Neural progenitor cell (in vitro differentiated cells): Measurements from ENCODE around the gene PTPRN2. TPM values are rescaled to one million over a fixed set of nuclear protein-coding genes. Genes with fewer than 3 reads are reported as not detected.
A peak's percentile ranks its signal among the peaks of the same experiment; 100 is the strongest.

Experiments used
- DNase-seq: peaks from one replicate; pipeline ENCODE4 v3.0.0-alpha.2; 2016; ENCODE audit warnings: low spot score
- H2AFZ ChIP-seq: fragments of 200-600 bp; sonication (generic); replicated peaks from 2 replicates; pipeline ENCODE4 v1.6.1; 2016; ENCODE audit warnings: antibody characterized with exemption
- H3F3A ChIP-seq: fragments of 200-600 bp; sonication (generic); 2 replicates; pipeline ENCODE4 v1.6.1; 2016; ENCODE audit warnings: antibody characterized with exemption, low read depth
- H3K27ac ChIP-seq: fragments of 200-600 bp; sonication (generic); 2 replicates; pipeline ENCODE4 v1.5.1; 2016; ENCODE audit warnings: mild to moderate bottlenecking
- H3K27me3 ChIP-seq: fragments of 200-600 bp; sonication (generic); 2 replicates; pipeline ENCODE4 v1.6.1; 2016; ENCODE audit warnings: mild to moderate bottlenecking, moderate library complexity
- H3K36me3 ChIP-seq: fragments of 200-600 bp; sonication (generic); 2 replicates; pipeline ENCODE4 v1.5.1; 2016
- H3K4me1 ChIP-seq: fragments of 200-600 bp; sonication (generic); 2 replicates; pipeline ENCODE4 v1.6.1; 2016; ENCODE audit warnings: mixed run types
- H3K4me2 ChIP-seq: fragments of 200-600 bp; sonication (generic); 2 replicates; pipeline ENCODE4 v1.6.1; 2016
- H3K4me3 ChIP-seq: fragments of 200-600 bp; sonication (generic); 2 replicates; pipeline ENCODE4 v1.5.1; 2016
- H3K79me2 ChIP-seq: fragments of 200-600 bp; sonication (generic); 2 replicates; pipeline ENCODE4 v1.6.1; 2016; ENCODE audit warnings: low read depth
- H3K9ac ChIP-seq: fragments of 200-600 bp; sonication (generic); 2 replicates; pipeline ENCODE4 v1.6.1; 2016
- H3K9me3 ChIP-seq: fragments of 200-600 bp; sonication (generic); 2 replicates; pipeline ENCODE4 v1.5.1; 2016; ENCODE audit warnings: low read depth
- H4K20me1 ChIP-seq: fragments of 200-600 bp; sonication (generic); 2 replicates; pipeline ENCODE4 v1.6.1; 2016; ENCODE audit warnings: low read depth
- H3K27ac Mint-ChIP-seq: 3 replicates; pipeline ENCODE4 v1.8.0; 2021; ENCODE audit warnings: mixed read lengths
- H3K27me3 Mint-ChIP-seq: 2 replicates; pipeline ENCODE4 v1.8.0; 2022; ENCODE audit warnings: low read depth, mild to moderate bottlenecking, inconsistent platforms, moderate library complexity, mixed read lengths; ENCODE audit not compliant: insufficient read depth
- H3K36me3 Mint-ChIP-seq: 3 replicates; pipeline ENCODE4 v1.8.0; 2021; ENCODE audit warnings: mixed read lengths
- H3K4me1 Mint-ChIP-seq: 3 replicates; pipeline ENCODE4 v1.8.0; 2021; ENCODE audit warnings: mixed read lengths
- H3K4me3 Mint-ChIP-seq: 3 replicates; pipeline ENCODE4 v1.8.0; 2021; ENCODE audit warnings: mild to moderate bottlenecking, moderate library complexity, mixed read lengths
- H3K9me3 Mint-ChIP-seq: 3 replicates; pipeline ENCODE4 v1.8.0; 2020; ENCODE audit warnings: mixed read lengths
- CTCF ChIP-seq: fragments of 200-600 bp; sonication (generic); IDR thresholded peaks from 2 replicates; pipeline ENCODE4 v1.5.1; 2017; ENCODE audit warnings: antibody characterized with exemption, mild to moderate bottlenecking
- EZH2 ChIP-seq: fragments of 200-600 bp; sonication (generic); IDR thresholded peaks from 2 replicates; pipeline ENCODE4 v1.6.1; 2017; ENCODE audit warnings: antibody characterized with exemption, mild to moderate bottlenecking, moderate library complexity
- EZH2phosphoT487 ChIP-seq: fragments of 200-600 bp; sonication (generic); IDR thresholded peaks from 2 replicates; pipeline ENCODE4 v1.6.1; 2017; ENCODE audit warnings: antibody characterized with exemption
- total RNA-seq: library from RNA; depleted of rRNA; stranded (reverse); fragments of >200 nt; gene quantifications from 2 replicates; pipeline ENCODE4 v1.2.3, GENCODE V29; 2015; ENCODE audit warnings: low replicate concordance

The PTPRN2 gene
- total RNA-seq, 1 donor from 2014 or later: 3.0 TPM

DNA sequence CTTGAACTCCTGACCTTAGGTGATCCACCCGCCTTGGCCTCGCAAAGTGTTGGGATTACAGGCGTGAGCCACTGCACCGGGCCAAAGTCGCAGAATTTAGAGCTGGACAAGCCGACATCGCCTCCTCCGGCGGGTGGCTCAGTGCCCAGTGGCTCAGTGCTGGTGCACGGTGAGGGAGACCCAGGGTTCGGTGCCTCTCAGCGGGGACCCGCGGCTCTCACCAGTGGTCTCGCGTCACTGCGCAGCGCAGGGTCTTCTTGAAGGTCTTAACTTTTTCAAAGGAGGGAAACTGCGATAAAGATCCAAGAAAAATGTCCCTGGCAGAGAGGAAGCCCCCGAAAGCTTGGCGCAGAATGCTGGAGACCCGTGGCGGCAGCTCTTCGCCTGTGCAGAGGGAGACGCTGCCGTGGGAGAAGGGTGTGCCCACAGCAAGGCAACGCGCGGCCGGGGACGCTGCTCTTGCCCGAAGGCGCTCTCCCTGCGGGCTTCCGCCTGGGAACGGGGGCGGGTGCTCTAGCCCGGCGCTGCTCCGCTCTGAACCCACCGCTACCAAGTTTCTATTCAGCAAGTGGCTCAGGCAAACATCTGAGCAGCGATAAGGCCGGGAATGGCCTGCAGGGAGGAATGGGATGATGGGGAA, 926.5 kb downstream of the PTPRN2 start:
- Mint-ChIP-seq H3K4me1 (peaks cover 23% of the 10 kb centered on the region), H3K27me3 (peaks cover 6% of the 10 kb centered on the region)
- TF ChIP-seq EZH2: no peak
- no peak for TF ChIP-seq CTCF
- no peak for TF ChIP-seq EZH2phosphoT487

DNA sequence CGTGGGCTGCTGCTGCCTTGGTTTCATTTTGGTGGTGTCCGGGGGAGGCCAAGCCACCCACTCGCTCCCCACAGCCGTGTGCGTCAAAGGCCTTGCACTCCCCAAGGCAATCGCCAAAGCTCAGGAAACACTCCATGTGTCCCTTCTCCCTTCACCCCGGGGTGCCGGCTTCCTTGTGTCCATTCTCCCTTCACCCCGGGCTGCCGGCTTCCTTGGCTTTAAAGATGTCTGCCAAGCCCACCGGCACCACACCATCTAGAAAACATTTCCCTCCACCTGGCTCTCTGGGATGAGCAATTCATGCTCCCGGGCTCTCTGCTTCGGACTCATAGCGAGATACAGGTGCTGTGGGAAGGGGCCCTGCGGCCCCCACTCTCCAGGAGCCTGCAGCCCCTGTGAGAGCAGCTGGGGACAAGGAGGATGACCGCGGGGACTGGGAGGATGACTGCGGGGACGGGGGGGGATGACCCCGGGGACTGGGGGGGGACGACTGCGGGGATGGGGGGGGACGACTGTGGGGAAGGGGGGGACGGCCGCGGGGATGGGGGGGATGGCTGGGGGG, 928.7 kb downstream of the PTPRN2 start:
- Histone ChIP-seq H3F3A (no peaks in the 10 kb centered on the region), H3K79me2 (no peaks in the 10 kb centered on the region), H3K4me3 (no peak overlapping the region), H2AFZ (no peak overlapping the region), H3K27me3 (no peaks in the 10 kb centered on the region), H3K36me3 (no peaks in the 10 kb centered on the region), H3K9me3 (no peaks in the 10 kb centered on the region), H3K27ac (no peak overlapping the region), H3K4me1 (peaks cover 5% of the 10 kb centered on the region), H4K20me1 (no peaks in the 10 kb centered on the region), H3K4me2 (no peak overlapping the region), H3K9ac (no peak overlapping the region)
- H3K36me3 Mint-ChIP-seq: peaks cover 21% of the 10 kb centered on the region
- H3K9me3 Mint-ChIP-seq: no peaks in the 10 kb centered on the region
- no peak for DNase-seq
- H3K27ac Mint-ChIP-seq: no peak overlapping the region
- peaks cover 6% of the 10 kb centered on the region for H3K27me3 Mint-ChIP-seq
- no peak overlapping the region for H3K4me3 Mint-ChIP-seq
- no peak for TF ChIP-seq EZH2
- TF ChIP-seq EZH2phosphoT487: no peak
- no peak for TF ChIP-seq CTCF
- H3K4me1 Mint-ChIP-seq: peaks cover 15% of the 10 kb centered on the region

More for the DNA sequence above, 926.5 kb downstream of the PTPRN2 start:
- Histone ChIP-seq H3K4me3 (no peak overlapping the region), H3K4me2 (no peak overlapping the region), H3K9me3 (no peaks in the 10 kb centered on the region), H3K4me1 (peaks cover 5% of the 10 kb centered on the region), H3F3A (no peaks in the 10 kb centered on the region), H3K27me3 (no peaks in the 10 kb centered on the region), H3K36me3 (no peaks in the 10 kb centered on the region), H3K9ac (no peak overlapping the region), H3K79me2 (no peaks in the 10 kb centered on the region), H3K27ac (no peak overlapping the region), H2AFZ (no peak overlapping the region), H4K20me1 (peaks cover 4% of the 10 kb centered on the region)
- no peak overlapping the region for H3K27ac Mint-ChIP-seq
- H3K9me3 Mint-ChIP-seq: no peaks in the 10 kb centered on the region
- no peak overlapping the region for H3K4me3 Mint-ChIP-seq
- DNase-seq: no peak
- peaks cover 25% of the 10 kb centered on the region for H3K36me3 Mint-ChIP-seq

DNA sequence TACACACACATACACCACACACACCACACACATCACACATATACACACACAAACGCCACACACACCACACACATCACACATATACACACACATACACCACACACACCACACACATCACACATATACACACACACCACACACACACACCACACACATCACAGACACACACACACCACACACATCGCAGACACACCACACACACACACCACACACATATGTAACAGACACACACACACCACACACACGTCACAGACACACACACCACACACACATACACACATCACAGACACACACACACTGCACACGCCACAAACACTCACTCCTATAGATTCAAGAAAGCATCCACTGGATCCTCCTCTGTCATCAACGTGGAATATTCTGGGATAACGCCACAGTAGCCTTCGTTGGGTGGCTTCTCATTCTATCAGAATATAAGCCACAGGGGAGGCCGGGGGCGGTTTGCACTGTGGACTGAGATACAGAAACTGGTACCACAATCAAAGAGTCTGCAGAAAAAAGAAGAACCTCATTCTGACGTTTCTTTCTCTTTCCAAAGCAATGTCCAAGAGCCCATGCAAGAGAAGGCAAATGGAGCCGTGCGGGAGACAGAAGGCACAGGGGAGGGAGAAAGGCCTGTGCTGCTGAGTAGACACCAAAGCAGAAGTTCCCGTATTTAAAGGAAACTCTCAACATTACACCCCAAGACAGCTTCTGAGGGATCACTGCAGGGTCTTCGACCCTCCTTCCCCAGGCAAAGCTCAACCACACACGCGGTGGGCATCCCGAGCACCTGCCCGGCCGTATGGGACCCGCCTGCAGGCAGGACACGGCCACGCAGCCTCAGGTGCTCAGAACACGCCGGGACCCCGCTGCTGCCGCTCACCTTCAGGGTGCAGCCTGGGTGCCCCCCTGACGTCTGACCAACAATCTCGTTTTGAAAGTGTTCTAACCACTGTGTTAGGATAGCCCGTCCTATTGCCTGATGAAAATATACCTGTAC, 929.6 kb downstream of the PTPRN2 start:
- H3K27me3 Mint-ChIP-seq: peaks cover 6% of the 10 kb centered on the region
- peak overlapping the region; percentile 43 for H3K27ac Mint-ChIP-seq

More for the DNA sequence above, 929.6 kb downstream of the PTPRN2 start:
- Histone ChIP-seq H3K79me2 (no peaks in the 10 kb centered on the region), H3K4me2 (no peak overlapping the region), H3K36me3 (no peaks in the 10 kb centered on the region), H3F3A (no peaks in the 10 kb centered on the region), H3K27ac (no peak overlapping the region), H4K20me1 (no peaks in the 10 kb centered on the region), H3K27me3 (no peaks in the 10 kb centered on the region), H3K4me1 (no peaks in the 10 kb centered on the region), H3K4me3 (no peak overlapping the region), H3K9ac (no peak overlapping the region), H2AFZ (no peak overlapping the region), H3K9me3 (no peaks in the 10 kb centered on the region)
- Mint-ChIP-seq H3K36me3 (peaks cover 25% of the 10 kb centered on the region), H3K4me1 (peaks cover 11% of the 10 kb centered on the region), H3K9me3 (no peaks in the 10 kb centered on the region), H3K4me3 (no peak overlapping the region)
- TF ChIP-seq CTCF (no peak), EZH2phosphoT487 (no peak), EZH2 (no peak)
- no peak for DNase-seq
